DND-41 (cell line): Measurements from ENCODE around the gene PPP1CB.

Source experiments
- CTCF ChIP-seq: IDR thresholded peaks from 2 replicates; pipeline ENCODE4 v1.5.1; 2012; ENCODE audit warnings: borderline replicate concordance, low read length, moderate library complexity, mild to moderate bottlenecking; ENCODE audit not compliant: poor library complexity, severe bottlenecking; ENCODE audit errors: extremely low read depth
- EZH2 ChIP-seq: IDR thresholded peaks from 3 replicates; pipeline ENCODE4 v1.6.1; 2012; ENCODE audit warnings: borderline replicate concordance, low read depth, mild to moderate bottlenecking, moderate library complexity, low read length, inconsistent platforms; ENCODE audit not compliant: severe bottlenecking

GRCh38 chr2:28749526-28749925, 2.1 kb upstream of the PPP1CB start:
- TF ChIP-seq CTCF (no peak), EZH2 (no peak)
